Measurements from ENCODE around the gene ZDHHC22.

ZDHHC22 gene

GRCh38 chr14:77086017-77086727 lies 55.4 kb downstream of the ZDHHC22 start:
- H3K4me3 ChIP-seq (ENCODE audit: low read length): no peak overlapping the region
- H3K4me1 ChIP-seq (ENCODE audit: insufficient read depth, low read length): peaks cover 38% of the 10 kb centered on the region
- peaks cover 4% of the 10 kb centered on the region for H3K9me3 ChIP-seq (ENCODE audit: insufficient read depth, low read depth, low read length)
- no peaks in the 10 kb centered on the region for H3K27me3 ChIP-seq (ENCODE audit: insufficient read depth, low read length)
- peak overlapping the region; percentile 38; the same call in 1 of the 2 replicates for H3K9ac ChIP-seq (ENCODE audit: low read depth, low read length)
- H3K36me3 ChIP-seq (ENCODE audit: insufficient read depth, low read depth, low read length): no peaks in the 10 kb centered on the region
- H3K27ac ChIP-seq (ENCODE audit: low read length): no peak overlapping the region

- H3K27ac ChIP-seq (ENCODE audit: low read length): no peak overlapping the region
Measured at GRCh38 chr14:77085538-77085937, 56.1 kb downstream of the ZDHHC22 start.

GRCh38 chr14:77084985-77085384 lies 56.6 kb downstream of the ZDHHC22 start:
- no peaks in the 10 kb centered on the region for H3K27me3 ChIP-seq (ENCODE audit: insufficient read depth, low read length)
- peaks cover 38% of the 10 kb centered on the region for H3K4me1 ChIP-seq (ENCODE audit: insufficient read depth, low read length)
- no peaks in the 10 kb centered on the region for H3K36me3 ChIP-seq (ENCODE audit: insufficient read depth, low read depth, low read length)
- H3K4me3 ChIP-seq (ENCODE audit: low read length): no peak overlapping the region
- H3K9me3 ChIP-seq (ENCODE audit: insufficient read depth, low read depth, low read length): no peaks in the 10 kb centered on the region
- peak overlapping the region; percentile 38; the same call in 1 of the 2 replicates for H3K9ac ChIP-seq (ENCODE audit: low read depth, low read length)
- H3K27ac ChIP-seq (ENCODE audit: low read length): no peak overlapping the region

More at GRCh38 chr14:77085538-77085937, 56.1 kb downstream of the ZDHHC22 start:
- no peaks in the 10 kb centered on the region for H3K9me3 ChIP-seq (ENCODE audit: insufficient read depth, low read depth, low read length)
- H3K27me3 ChIP-seq (ENCODE audit: insufficient read depth, low read length): no peaks in the 10 kb centered on the region
- H3K4me3 ChIP-seq (ENCODE audit: low read length): no peak overlapping the region
- peaks cover 38% of the 10 kb centered on the region for H3K4me1 ChIP-seq (ENCODE audit: insufficient read depth, low read length)
- H3K36me3 ChIP-seq (ENCODE audit: insufficient read depth, low read depth, low read length): no peaks in the 10 kb centered on the region
- peak overlapping the region; percentile 38; the same call in 1 of the 2 replicates for H3K9ac ChIP-seq (ENCODE audit: low read depth, low read length)

GRCh38 chr14:77083082-77083481 lies 58.5 kb downstream of the ZDHHC22 start:
- peaks cover 28% of the 10 kb centered on the region for H3K4me1 ChIP-seq (ENCODE audit: insufficient read depth, low read length)
- H3K9me3 ChIP-seq (ENCODE audit: insufficient read depth, low read depth, low read length): no peaks in the 10 kb centered on the region
- H3K9ac ChIP-seq (ENCODE audit: low read depth, low read length): no peak overlapping the region
- H3K36me3 ChIP-seq (ENCODE audit: insufficient read depth, low read depth, low read length): no peaks in the 10 kb centered on the region
- no peak overlapping the region for H3K27ac ChIP-seq (ENCODE audit: low read length)
- no peak overlapping the region for H3K4me3 ChIP-seq (ENCODE audit: low read length)
- no peaks in the 10 kb centered on the region for H3K27me3 ChIP-seq (ENCODE audit: insufficient read depth, low read length)

- Histone ChIP-seq H3K36me3 (ENCODE audit: insufficient read depth, low read depth, low read length) (no peaks in the 10 kb centered on the region), H3K27me3 (ENCODE audit: insufficient read depth, low read length) (no peaks in the 10 kb centered on the region), H3K4me3 (ENCODE audit: low read length) (no peak overlapping the region), H3K4me1 (ENCODE audit: insufficient read depth, low read length) (peaks cover 21% of the 10 kb centered on the region), H3K9ac (ENCODE audit: low read depth, low read length) (no peak overlapping the region), H3K27ac (ENCODE audit: low read length) (no peak overlapping the region), H3K9me3 (ENCODE audit: insufficient read depth, low read depth, low read length) (no peaks in the 10 kb centered on the region)
Measured at GRCh38 chr14:77082356-77082755, 59.2 kb downstream of the ZDHHC22 start.
